T47D (cell line): ENCODE results near the gene TUBB3.
"Not testable (repeated sequence)": the region's sequence is repeated elsewhere in the genome, so short reads cannot be mapped to it uniquely, and the experiment has no call there.

Experiments used
- DNase-seq, 2 experiments: peaks; one replicate each; pipeline versions ENCODE4 v3.0.0 to v3.0.0-alpha.2; 2011 to 2012; ENCODE audit warnings: low read depth in 1 of 2, low spot score in 1 of 2
- JUND ChIP-seq: IDR thresholded peaks from 2 replicates; pipeline ENCODE4 v1.6.1; 2012; ENCODE audit warnings: low read depth
- in situ Hi-C: cut with HindIII; loops from 2 replicates; pipeline ENCODE4 v1.10.0; 2016; ENCODE audit warnings: low sequenced_read_pairs, low pct_unique_long_range_greater_than_20kb

The TUBB3 gene

GRCh38 chr16:89922884-89923639 is at the start of gene TUBB3:
TUBB3 (plus strand) TSS chr16:89923342; CDS start chr16:89923402, 60 bp downstream.
- in situ Hi-C loops, result no loop called here
- peak; percentile 80 to 97 for DNase-seq
- no peak for TF ChIP-seq JUND

GRCh38 chr16:89873972-89874689 is 49.0 kb upstream of the TUBB3 start:
- in situ Hi-C loops, result no loop called here

GRCh38 chr16:89879123-89879522 is 44.0 kb upstream of the TUBB3 start:
- DNase-seq, in situ Hi-C loops: not testable (repeated sequence)

More at GRCh38 chr16:89873972-89874689, 49.0 kb upstream of the TUBB3 start:
- peak; percentile 92 to 98 for DNase-seq
- no peak for TF ChIP-seq JUND

GRCh38 chr16:89880477-89881367 is 42.4 kb upstream of the TUBB3 start:
- TF ChIP-seq JUND, result no peak
- in situ Hi-C loops, result no loop called here
- DNase-seq, result no peak

GRCh38 chr16:89881368-89881730 is 41.8 kb upstream of the TUBB3 start:
- DNase-seq, result no peak
- in situ Hi-C loops, result no loop called here
- no peak for TF ChIP-seq JUND

- no peak for DNase-seq
- no peak for TF ChIP-seq JUND
- in situ Hi-C loops, result no loop called here
Observed at GRCh38 chr16:89883346-89884040, 39.6 kb upstream of the TUBB3 start.

GRCh38 chr16:89884041-89884421 is 39.1 kb upstream of the TUBB3 start:
- no peak for TF ChIP-seq JUND
- in situ Hi-C loops, result no loop called here
- DNase-seq, result no peak

GRCh38 chr16:89887243-89887642 is 35.9 kb upstream of the TUBB3 start:
- in situ Hi-C loops, result no loop called here
- no peak for TF ChIP-seq JUND
- no peak for DNase-seq

GRCh38 chr16:89890200-89890599 is 32.9 kb upstream of the TUBB3 start:
- in situ Hi-C loops, result no loop called here
- DNase-seq, result no peak
- TF ChIP-seq JUND, result no peak

GRCh38 chr16:89890886-89891657 is 32.1 kb upstream of the TUBB3 start:
- no peak for TF ChIP-seq JUND
- in situ Hi-C loops, result no loop called here

GRCh38 chr16:89892055-89892630 is 31.0 kb upstream of the TUBB3 start:
- no peak for TF ChIP-seq JUND
- in situ Hi-C loops, result no loop called here
- DNase-seq, result no peak

More at GRCh38 chr16:89890886-89891657, 32.1 kb upstream of the TUBB3 start:
- DNase-seq, result no peak
